ENCODE measurements around the gene MLLT3.

Gene MLLT3

DNA sequence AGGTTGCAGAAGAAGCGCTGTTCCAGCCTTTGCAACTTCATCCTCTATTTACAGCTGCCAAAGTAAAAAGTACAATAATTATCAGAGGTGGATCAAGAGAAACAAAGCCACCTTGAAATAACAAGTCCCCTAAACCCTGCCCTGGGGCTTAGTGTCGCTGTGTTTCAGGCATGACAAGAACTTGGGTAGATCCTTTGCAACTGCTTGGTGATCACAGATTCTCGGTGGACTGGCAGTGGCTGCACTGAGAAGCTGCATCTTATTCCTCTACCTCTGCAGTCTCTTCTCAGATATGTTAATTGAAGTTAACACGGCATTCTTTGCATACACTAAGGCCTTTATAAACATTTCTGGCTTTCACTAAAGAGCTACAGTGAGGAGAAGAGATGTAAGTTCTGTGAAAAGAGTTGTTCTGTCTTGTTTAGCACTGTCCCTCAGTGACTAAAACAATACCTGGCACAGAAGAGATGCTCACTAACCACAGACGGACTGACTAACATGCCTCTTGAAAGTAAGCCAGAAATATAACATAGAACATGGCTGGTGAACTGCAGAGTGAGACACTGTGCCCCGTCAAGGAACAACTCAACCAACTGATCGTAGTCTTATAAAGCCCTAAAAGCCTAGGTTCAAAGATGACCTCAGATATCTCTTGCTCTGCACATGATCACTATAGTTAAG is 144.2 kb downstream of the MLLT3 start:
- no peak for DNase-seq (ENCODE audit: low read depth, low spot score)

DNA sequence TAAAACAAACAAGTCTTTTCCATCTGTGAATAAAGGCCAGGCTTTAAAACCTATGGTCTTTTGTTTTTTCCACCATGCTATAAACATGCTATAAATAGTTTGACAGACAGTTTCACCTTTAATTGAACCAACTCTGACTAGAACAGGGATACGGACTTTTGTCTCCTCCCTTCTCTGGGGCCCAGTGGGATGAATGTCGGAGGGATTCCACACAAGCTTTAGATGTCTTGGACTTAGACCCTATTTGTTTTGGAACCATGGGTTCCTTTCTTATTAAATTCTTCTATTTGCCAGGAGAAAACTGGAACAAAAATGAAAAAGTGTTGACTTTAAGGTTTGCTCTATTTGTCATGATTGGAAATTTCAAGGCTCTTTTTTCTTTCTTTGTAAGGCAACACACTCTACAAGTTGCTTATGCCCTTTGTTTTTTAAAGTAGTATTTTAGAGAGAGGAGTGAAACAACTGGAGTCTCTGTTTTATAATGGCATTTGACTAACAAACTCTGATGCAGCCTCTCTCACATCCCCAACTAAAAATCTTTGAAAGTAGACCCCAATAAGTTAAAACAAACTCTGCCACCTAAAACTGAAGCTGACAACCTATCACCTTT is 145.3 kb downstream of the MLLT3 start:
- DNase-seq (ENCODE audit: low read depth, low spot score) = no peak

DNA sequence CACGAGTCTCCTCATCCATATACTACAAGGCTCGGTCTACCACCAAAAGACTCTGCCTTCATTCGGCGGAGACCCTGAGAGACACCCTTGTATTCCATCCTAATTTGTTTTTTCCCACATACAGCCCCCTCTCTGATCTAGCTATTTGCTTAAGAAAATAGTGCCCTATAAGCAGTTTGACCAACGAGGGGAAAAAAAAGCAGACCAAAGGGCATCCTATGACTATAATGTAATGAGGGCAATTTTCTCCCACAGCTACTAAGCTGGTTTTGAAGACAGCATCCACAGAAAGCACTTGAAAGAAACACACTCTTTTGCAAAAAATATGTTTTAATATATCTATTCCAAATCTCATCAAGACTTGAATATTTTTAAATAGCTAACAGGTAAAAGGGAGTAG is 147.8 kb downstream of the MLLT3 start:
- no peak for DNase-seq (ENCODE audit: low read depth, low spot score)

DNA sequence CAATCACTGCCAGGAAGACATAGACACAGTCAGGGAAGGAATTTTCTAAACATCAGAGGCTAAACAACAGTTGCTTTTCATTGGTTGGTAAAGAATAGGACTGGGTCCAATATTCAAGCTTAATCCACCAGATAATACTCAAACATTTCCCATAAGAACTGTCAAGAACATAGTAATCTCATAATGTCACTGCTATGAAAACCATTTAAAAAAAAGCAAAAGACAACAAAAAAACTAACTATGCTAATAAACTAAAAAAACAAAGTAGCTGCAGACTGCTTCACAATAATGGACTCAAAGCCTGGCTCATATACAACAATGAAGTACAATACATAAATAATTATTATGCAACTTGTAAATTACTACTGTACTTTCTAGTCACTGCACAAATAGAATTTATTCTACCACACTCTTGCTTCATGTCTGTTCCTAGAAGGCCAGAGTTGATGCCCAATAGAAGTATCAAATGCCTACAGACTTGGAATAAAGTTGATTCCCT is 148.7 kb downstream of the MLLT3 start:
- DNase-seq (ENCODE audit: low read depth, low spot score) = no peak

DNA sequence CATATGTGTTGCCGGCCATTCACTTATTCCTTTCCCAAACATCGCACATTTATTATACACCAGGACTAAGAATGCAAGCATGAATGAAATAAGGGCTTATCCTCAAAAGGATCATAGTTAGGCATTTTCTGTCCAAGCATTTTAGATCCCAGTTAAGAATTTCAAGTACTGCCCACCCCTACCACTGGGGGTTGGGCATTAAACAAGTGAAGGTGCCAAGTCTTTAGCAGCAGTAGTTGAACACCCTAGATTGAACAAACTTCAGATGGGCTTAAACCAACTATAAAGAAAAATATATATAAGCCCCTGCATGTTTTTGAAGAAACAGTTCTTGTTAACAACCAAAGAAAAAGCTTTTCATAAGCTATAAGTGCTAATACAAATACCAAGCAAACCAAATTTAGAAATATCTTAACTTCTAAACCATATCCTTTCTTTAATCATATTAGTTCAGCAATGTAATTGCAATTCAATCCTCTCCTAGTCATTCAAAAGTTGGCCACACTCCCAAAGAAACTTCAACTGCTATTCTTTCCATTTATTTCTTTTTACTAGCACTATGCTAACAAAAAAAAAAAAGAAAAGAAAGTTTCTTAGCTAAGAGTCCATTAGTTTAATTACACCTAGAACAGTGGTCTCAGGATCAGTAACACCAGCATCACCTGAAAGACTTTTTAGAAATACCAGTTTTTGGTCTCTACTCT is 149.8 kb downstream of the MLLT3 start:
- DNase-seq (ENCODE audit: low read depth, low spot score) = no peak

DNA sequence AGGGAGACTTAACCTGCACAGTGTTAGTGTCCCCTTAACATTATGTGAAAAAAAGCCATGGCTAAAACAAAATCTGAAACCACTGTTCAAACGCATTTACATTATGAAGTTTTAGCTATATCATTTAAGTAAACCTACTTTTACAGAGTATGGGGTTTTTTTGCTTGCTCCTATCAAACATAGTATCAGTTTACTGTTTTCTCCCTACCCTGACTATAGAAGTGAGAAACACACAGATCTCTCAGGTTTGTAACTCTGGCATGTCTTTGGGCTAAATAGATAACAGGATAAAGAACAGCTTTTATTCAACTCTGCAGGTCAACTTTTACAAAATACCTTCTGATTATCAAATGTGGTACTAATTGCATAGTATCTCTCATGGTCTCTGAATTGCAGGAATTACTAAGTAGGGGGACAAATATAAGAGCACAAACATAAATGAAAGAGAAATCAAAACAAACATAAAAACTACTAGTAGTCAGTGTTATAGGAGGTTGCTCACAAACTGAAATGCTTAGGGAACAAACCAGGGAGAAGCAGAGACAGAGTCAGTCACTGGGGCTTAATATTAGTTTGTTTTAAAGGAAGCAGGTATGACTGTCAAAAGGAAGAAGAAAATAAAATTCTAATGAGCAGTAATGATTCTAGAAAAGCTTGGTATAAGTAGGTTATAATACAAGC is 155.8 kb downstream of the MLLT3 start:
- DNase-seq (ENCODE audit: low read depth, low spot score) = no peak

DNA sequence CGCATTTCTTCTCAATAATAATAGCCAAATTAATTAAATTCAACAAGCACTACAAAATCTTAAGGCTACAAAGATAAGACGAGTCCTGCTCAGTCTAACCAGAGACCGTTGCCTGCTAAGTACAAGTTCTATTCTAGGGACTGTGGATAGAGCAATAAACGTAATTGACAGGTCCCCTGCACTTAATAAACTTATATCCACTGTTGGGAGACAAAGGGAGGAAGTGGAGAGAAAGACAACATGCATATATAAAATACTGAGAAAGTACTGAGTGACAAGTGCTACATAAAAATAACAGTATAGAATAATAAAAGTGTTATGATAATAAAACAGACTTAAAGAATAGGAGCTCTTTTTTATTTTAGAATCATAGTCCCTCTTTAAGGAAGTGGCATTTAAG is 158.1 kb downstream of the MLLT3 start:
- no peak for DNase-seq (ENCODE audit: low read depth, low spot score)

DNA sequence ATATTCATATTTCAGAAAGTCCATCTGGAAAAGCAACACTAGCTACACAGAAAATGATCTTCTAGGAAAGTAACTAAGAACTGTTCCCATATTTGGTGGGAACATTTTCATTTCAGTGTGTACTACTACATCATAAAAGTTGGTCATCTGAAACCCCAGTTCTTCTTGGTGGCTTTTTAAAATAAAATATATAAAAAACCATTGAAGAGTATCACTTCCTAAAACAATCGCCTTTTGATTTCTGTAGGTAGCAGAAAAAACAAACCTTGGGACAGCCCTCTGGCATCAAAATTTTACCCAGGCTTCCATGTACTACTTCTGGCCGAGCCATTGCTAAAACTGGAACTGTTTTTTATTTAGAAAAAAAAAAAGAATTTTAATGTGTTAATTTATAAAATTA is 158.5 kb downstream of the MLLT3 start:
- no peak for DNase-seq (ENCODE audit: low read depth, low spot score)

DNA sequence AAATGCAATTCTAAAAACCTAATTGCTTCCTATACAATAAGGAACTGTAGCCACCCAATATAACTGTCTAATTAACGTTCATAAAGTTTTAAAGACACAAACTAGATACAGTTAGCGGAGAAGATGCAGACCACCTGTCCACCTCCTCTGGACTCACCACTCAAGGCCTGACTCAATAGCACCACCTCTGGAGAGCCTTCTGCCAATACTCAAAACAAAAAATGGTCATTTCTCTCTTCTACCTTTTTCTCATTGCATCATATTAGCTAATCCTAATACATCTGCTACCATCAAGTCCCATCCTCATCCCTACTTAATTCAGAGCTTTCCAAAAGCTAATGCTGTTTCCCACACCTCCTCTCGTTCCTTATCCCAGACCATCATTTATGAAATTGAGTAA is 159.9 kb downstream of the MLLT3 start:
- DNase-seq (ENCODE audit: low read depth, low spot score) = no peak

DNA sequence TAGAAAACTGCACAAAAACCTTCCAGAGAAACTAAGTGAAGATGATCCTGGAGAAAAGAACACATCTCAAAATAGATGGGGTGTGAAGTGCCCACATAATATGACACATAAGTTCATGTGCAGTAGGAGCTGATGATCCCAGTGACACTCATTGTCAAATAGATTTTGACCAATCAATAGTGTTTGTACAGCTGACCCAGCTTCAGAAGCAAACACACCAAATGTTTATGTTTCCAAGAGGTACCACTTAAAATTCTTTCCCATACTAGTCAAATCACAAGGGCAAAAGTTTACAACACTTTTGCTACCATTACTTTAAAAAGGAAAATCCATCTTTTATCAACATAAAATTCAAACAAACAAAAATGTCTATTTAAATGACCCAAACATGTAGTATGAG is 175.0 kb downstream of the MLLT3 start:
- DNase-seq (ENCODE audit: low read depth, low spot score) = no peak

DNA sequence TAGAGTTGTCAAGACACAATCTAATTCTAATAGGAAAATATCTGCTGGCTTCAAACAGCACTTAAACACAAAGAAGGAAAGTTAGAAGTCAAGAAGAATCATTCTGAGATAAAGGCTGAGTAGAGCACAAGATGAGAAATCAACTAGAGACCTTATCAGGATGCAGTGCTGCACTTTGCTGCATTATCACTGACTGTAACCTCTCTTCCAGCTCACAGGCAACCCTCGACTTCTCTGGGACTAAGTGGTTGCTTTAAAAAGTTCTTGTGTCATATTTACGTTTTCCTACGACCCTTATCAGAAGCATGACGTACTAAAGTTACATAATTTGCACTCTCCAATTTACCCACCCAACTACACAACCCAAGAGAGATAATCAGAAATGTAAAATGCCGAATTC is 176.1 kb downstream of the MLLT3 start:
- DNase-seq (ENCODE audit: low read depth, low spot score) = no peak

DNA sequence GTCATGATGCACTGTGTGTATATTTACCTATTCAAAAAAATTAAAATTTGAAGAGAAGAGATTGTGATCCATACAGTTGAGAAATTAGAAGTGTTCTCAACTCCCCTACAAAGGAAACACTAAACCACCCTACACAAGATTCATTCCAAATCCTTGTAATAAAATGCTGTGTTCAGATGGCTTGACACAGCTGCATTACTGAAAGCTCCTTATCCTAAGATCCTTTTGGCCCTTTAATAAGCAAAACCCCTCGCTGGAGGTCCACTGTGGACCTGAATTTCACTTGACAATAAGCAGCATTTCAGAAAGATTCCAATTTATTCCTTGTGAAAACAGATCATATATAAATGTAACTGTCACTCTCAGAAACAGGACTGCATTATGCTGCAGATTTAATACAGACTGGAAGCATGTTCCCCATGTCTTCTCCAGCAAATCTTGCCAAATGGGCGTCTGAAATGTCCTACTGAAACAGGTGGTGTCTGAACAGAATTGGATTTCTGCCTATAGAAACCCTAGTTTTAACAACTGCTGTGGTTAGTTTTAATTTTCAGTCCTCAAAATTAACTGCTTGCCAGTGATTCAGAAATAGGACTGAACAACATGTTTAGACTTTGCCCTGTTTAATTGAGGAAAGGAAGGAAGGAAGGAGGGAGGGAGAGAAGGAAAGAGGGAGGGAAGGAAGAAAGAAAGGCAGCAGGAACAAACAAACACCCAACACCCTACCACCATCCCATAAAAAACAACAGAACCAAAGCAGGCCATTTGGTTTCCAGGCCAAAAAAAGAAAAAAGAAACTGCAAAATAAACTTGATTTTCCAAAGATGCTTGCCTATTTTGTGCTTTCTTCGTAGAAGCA is 179.6 kb downstream of the MLLT3 start:
- DNase-seq (ENCODE audit: low read depth, low spot score) = no peak

DNA sequence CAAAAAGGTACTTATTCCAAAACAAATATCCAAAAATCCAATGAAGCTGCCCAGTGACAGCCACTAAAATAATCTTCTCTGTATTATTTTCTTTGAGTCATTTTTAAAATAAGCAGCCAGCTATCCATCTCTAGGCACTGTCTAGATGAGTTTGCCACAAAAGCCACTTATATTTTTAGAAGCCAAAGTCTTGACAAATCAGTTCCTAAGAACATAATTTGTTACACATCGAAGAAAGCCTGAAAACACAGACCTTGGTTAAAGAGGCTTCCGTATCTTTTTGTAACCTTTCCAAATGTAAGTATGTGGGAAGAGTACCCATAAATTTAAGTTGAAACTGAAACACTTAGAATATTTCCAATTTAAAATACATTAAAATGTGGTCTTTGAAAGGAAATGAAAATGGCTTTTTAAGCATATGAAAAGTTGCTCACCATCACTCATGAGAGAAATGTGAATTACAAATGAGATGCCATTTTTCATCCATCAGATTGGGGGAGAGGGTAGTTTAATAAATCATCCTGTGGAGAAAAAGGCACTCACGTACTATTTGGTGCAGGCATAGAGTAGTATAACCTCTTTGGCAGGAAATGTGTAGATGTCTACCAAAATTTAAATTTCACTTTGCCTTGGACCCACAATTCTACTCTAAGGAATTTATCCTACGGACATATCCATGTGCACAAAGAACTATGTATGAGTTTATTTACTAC is 180.4 kb downstream of the MLLT3 start:
- no peak for DNase-seq (ENCODE audit: low read depth, low spot score)

DNA sequence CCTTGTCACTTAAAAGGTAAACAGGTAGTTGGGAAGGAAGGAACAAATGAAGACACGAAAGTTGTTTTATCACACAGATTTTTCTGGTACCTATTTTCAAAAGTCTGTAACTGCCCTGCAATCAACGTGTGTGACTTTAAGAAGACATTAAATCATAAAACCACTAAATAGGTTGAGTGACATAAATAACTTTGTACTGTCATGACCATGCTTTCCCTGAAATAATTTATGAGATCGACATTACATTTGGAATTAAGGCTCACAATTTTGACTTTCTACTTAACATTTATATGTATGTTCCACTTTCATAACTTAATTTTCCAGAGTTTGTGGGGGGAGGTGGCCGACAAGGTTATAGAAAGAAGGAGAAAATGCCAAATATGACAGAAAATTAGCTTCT is 181.1 kb downstream of the MLLT3 start:
- no peak for DNase-seq (ENCODE audit: low read depth, low spot score)

DNA sequence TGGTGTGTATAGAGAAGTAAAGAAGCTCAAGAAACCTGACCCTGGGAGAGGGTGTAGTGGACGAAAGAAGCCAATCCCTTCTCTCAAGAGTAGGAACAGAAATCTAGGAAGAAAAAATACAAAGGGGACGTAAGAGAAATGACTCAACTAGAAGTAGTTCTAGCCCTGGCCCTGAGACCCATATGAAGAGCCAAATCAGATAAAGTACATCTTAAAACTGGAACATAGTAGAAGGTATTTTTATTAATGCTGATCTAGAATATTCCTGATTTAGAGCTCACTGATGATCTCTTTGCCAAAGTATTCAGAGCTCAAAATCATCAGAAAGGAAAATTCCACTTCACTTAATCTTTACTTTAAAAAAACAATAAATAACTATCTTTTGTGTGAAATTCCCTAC is 184.8 kb downstream of the MLLT3 start:
- DNase-seq (ENCODE audit: low read depth, low spot score) = no peak

DNA sequence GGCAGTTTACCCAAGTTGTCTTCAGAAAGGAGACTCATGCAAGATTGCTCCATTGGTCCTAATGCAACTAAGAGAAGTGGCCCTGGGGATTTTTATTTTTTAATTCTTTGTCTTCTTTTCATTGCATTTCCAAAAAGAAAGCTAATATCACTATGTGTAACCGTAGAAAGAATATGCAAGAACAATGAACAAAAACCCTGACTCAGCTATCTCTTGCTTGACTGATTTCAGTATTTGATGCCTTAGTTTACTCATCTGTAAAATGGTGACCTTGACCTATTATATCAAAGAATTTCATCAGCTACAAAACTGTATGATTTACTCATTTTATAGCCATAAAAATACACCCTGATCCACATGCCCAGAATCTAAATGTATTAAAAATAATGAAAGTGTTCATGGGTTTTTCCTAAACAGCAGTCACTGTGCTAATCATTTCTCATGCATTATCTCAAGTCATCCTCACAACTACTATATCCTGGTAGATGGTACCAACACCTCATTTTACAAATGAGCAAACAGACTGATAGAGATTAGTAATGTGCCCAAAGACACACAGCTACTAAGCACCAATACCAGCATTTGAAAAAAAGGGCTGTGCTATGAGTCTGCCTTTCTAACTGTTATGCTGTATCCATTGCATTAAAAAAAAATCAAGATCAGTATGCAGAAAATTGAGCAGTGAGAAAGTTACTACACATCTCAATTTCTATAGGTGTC is 185.7 kb downstream of the MLLT3 start:
- no peak for DNase-seq (ENCODE audit: low read depth, low spot score)

DNA sequence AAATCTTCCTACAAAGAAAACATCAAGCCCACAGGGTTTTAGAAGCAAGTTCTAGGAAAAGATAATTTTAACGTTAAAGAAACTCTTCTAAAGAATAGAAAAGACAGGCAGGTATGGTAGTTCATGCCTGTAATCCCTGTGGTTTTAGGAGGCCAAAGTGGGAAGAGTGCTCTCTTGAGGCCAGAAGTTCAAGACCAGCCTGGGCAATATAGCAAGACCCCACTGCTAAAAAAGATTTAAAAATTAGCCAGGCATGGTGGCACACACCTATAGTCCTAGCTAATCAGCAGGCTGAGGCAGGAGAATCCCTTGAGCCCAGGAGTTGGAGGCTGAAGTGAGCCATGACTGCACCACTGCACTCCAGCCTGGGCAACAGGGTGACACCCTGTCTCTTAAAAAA is 193.3 kb downstream of the MLLT3 start:
- no peak for DNase-seq (ENCODE audit: low read depth, low spot score)

DNA sequence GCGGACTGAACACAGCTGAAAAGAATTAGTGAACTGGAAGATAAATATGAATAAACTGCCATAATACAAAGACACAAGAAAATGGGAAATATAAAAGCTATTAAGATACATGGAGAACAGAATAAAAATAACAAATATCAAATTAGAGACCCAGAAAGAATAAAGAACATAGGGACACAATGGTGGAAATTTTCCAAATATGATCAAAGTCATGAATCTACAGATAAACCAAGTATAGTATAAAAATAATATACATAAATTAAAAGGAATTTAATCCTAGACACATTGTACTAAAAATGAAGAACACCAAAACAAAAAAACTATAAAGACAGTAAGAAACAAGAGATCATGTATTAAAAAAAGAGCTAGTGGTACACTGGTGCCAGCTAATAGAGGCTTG is 194.9 kb downstream of the MLLT3 start:
- DNase-seq (ENCODE audit: low read depth, low spot score) = no peak

DNA sequence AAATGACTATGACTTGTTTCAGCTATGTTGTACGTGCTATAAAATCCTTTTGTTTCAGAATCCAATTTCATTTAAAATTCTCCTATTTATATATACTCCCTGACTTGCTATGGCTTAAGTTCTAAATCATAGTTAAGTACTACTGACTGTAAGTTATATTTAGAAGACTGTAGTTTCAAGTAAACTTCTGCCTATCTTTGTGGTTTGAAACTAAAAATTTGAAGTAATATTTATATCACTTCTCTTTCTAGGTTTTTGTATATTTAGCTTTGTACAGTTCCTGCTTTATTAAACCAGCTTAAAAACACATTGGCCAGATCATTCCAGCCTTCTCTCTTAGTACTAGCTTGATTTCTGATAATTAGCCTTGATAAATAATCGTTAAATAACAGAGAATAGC is 196.3 kb downstream of the MLLT3 start:
- DNase-seq (ENCODE audit: low read depth, low spot score) = no peak

DNA sequence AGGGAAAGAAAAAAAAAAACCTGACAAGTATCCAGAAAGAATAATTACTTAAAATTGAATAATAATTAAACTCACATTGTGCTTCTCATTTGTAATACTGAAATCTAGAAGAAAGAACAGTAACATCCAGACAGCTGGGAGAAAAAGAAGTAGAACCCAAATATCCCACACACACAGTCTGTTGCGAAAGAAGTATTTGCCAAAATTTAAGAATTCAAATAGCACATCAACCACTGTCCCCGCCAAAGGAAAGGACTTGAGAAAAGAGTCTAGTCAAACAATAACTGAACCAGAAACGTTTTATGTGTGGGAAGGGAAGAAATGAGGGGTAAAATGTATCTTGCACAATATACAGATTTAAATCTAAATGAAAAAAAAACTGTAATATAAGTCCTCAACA is 202.8 kb downstream of the MLLT3 start:
- DNase-seq (ENCODE audit: low read depth, low spot score) = no peak
